GM23338 (cell line): ENCODE results near the gene RUSC2. TPM values are rescaled to one million over a fixed set of nuclear protein-coding genes. Genes with fewer than 3 reads are reported as not detected.

Experiments used
- ATAC-seq: fragments of 200-7000 bp; cut with Tn5 transposase; 3 replicates; pipeline ENCODE4 v1.9.1; 2020
- DNase-seq: peaks from one replicate; pipeline ENCODE4 v3.0.0-alpha.2; 2015; ENCODE audit warnings: low spot score
- H2AFZ ChIP-seq: fragments of 200-600 bp; sonication (generic); 2 replicates; pipeline ENCODE4 v1.8.0; 2016; ENCODE audit warnings: antibody characterized with exemption, mild to moderate bottlenecking, moderate library complexity
- H3F3A ChIP-seq: fragments of 200-600 bp; sonication (generic); replicated peaks from 2 replicates; pipeline ENCODE4 v1.8.0; 2017; ENCODE audit warnings: antibody characterized with exemption, mixed run types, low read depth
- H3K27ac ChIP-seq: fragments of 200-600 bp; sonication (generic); 2 replicates; pipeline ENCODE4 v1.6.1; 2016; ENCODE audit warnings: low read depth
- H3K27me3 ChIP-seq: fragments of 200-600 bp; sonication (generic); 2 replicates; pipeline ENCODE4 v1.8.0; 2016; ENCODE audit warnings: mild to moderate bottlenecking, mixed run types, moderate library complexity; ENCODE audit not compliant: insufficient read depth
- H3K36me3 ChIP-seq: fragments of 200-600 bp; sonication (generic); 2 replicates; pipeline ENCODE4 v1.8.0; 2016; ENCODE audit warnings: mild to moderate bottlenecking; ENCODE audit not compliant: insufficient read depth
- H3K4me1 ChIP-seq: fragments of 200-600 bp; sonication (generic); 2 replicates; pipeline ENCODE4 v1.8.0; 2016; ENCODE audit warnings: mild to moderate bottlenecking, moderate library complexity; ENCODE audit not compliant: insufficient read depth
- H3K4me2 ChIP-seq: fragments of 200-600 bp; sonication (generic); 2 replicates; pipeline ENCODE4 v1.7.1; 2017; ENCODE audit warnings: mixed run types
- H3K4me3 ChIP-seq: fragments of 200-600 bp; sonication (generic); 2 replicates; pipeline ENCODE4 v1.6.1; 2016; ENCODE audit warnings: mixed run types
- H3K79me2 ChIP-seq: fragments of 200-600 bp; sonication (generic); replicated peaks from 2 replicates; pipeline ENCODE4 v1.8.0; 2017; ENCODE audit warnings: mild to moderate bottlenecking; ENCODE audit not compliant: insufficient read depth
- H3K9me2 ChIP-seq: fragments of 200-600 bp; sonication (generic); 2 replicates; pipeline ENCODE4 v1.8.0; 2017; ENCODE audit not compliant: insufficient read depth
- H4K20me1 ChIP-seq: fragments of 200-600 bp; sonication (generic); replicated peaks from 2 replicates; pipeline ENCODE4 v1.8.0; 2017; ENCODE audit warnings: mild to moderate bottlenecking; ENCODE audit not compliant: insufficient read depth
- H3K27ac Mint-ChIP-seq: 2 replicates; pipeline ENCODE4 v1.8.0; 2020; ENCODE audit warnings: inconsistent platforms, mild to moderate bottlenecking, moderate library complexity, mixed read lengths
- H3K27me3 Mint-ChIP-seq: 3 replicates; pipeline ENCODE4 v1.8.0; 2022; ENCODE audit warnings: low read depth, mild to moderate bottlenecking, moderate library complexity, mixed read lengths, inconsistent platforms; ENCODE audit not compliant: insufficient read depth, poor library complexity
- H3K36me3 Mint-ChIP-seq: 3 replicates; pipeline ENCODE4 v1.8.0; 2021; ENCODE audit warnings: low read depth, mild to moderate bottlenecking, inconsistent platforms, moderate library complexity, mixed read lengths
- H3K4me1 Mint-ChIP-seq: 3 replicates; pipeline ENCODE4 v1.8.0; 2020; ENCODE audit warnings: mild to moderate bottlenecking, inconsistent platforms, mixed read lengths
- H3K4me3 Mint-ChIP-seq: 3 replicates; pipeline ENCODE4 v1.8.0; 2021; ENCODE audit warnings: moderate library complexity, mild to moderate bottlenecking, inconsistent platforms, mixed read lengths
- H3K9me3 Mint-ChIP-seq: 3 replicates; pipeline ENCODE4 v1.8.0; 2020; ENCODE audit warnings: moderate library complexity, mild to moderate bottlenecking, inconsistent platforms, mixed read lengths
- CREB1 ChIP-seq: fragments of 250-450 bp; sonication (Bioruptor Pico); IDR thresholded peaks from 2 replicates; pipeline ENCODE4 v1.5.0; 2020; ENCODE audit warnings: low read depth, mild to moderate bottlenecking, moderate library complexity
- CTCF ChIP-seq, 2 experiments: fragments of 200-600 bp in 1 of 2; sonication (generic) in 1 of 2; conservative IDR thresholded peaks; 2 replicates each; pipeline versions ENCODE4 v1.5.1 to v1.6.1; 2016 to 2017; ENCODE audit warnings: antibody characterized with exemption in 2 of 2, low read depth in 2 of 2, mild to moderate bottlenecking in 2 of 2, moderate library complexity in 1 of 2
- EZH2 ChIP-seq: fragments of 200-600 bp; sonication (generic); IDR thresholded peaks from one replicate; pipeline ENCODE4 v1.8.0; 2017; ENCODE audit warnings: antibody characterized with exemption, mild to moderate bottlenecking, low read depth; ENCODE audit not compliant: unreplicated experiment
- EZH2phosphoT487 ChIP-seq: fragments of 200-600 bp; sonication (generic); IDR thresholded peaks from one replicate; pipeline ENCODE4 v1.8.1; 2018; ENCODE audit warnings: antibody characterized with exemption; ENCODE audit not compliant: unreplicated experiment
- JUNB ChIP-seq: IDR thresholded peaks from one replicate; pipeline ENCODE4 v1.6.1; 2016; ENCODE audit warnings: antibody characterized with exemption; ENCODE audit not compliant: unreplicated experiment
- NANOG ChIP-seq: IDR thresholded peaks from 2 replicates; pipeline ENCODE4 v1.6.1; 2016; ENCODE audit warnings: antibody characterized with exemption, borderline replicate concordance
- POLR2AphosphoS5 ChIP-seq: IDR thresholded peaks from 2 replicates; pipeline ENCODE4 v1.6.1; 2016; ENCODE audit warnings: antibody characterized with exemption, low read depth
- STAT1 ChIP-seq: IDR thresholded peaks from one replicate; pipeline ENCODE4 v1.6.1; 2016; ENCODE audit warnings: antibody characterized with exemption; ENCODE audit not compliant: unreplicated experiment
- ZNF331 ChIP-seq: fragments of 250-450 bp; sonication (Bioruptor Pico); IDR thresholded peaks from 2 replicates; pipeline ENCODE4 v1.5.0; 2020; ENCODE audit warnings: low read depth, mild to moderate bottlenecking, moderate library complexity
- ZNF462 ChIP-seq: fragments of 250-450 bp; sonication (Bioruptor Pico); IDR thresholded peaks from 2 replicates; pipeline ENCODE4 v1.5.0; 2020; ENCODE audit warnings: mild to moderate bottlenecking, moderate library complexity
- polyA plus RNA-seq: library from polyadenylated mRNA; unstranded; fragments of >200 nt; fragmentation: Nextera tagmentation; extraction: Ambion mirVana; gene quantifications from 2 replicates; pipeline ENCODE4 v1.2.1, GENCODE V29; 2016
- total RNA-seq: library from RNA; depleted of rRNA; stranded (reverse); fragments of >200 nt; shearing (Covaris generic); gene quantifications from 2 replicates; pipeline ENCODE4 v1.2.3, GENCODE V29; 2014
- TF ChIP-seq, protein P1 (sequence below): IDR thresholded peaks from one replicate; pipeline ENCODE4 v1.6.1; 2018; ENCODE audit warnings: antibody characterized with exemption; ENCODE audit not compliant: unreplicated experiment
- TF ChIP-seq, protein P2 (sequence below): IDR thresholded peaks from 2 replicates; pipeline ENCODE4 v1.6.1; 2016; ENCODE audit warnings: antibody characterized with exemption

Gene RUSC2
- total and polyA plus RNA-seq, 2 experiments from 2014 or later = 3.0 to 8.2 TPM

DNA sequence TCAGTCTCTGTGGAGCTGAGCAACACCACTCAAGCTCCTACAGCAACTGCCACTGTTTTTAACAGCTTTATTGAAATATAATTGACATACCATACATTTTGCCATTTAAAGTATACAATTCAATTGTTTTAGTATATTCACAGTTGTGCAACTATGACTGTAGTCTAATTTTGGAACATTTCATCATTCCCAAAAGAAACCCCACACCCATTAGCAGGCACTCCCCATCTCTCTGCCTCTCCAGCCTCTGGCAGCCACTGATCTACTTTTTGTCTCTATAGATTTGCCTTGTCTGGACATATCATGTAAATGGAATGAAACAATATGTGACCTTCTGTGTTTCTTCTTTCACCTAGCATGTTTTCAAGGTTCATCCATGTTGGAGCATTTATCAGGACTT lies 43.5 kb downstream of the RUSC2 start:
- no peaks in the 10 kb centered on the region for H3K36me3 ChIP-seq
- Mint-ChIP-seq H3K4me3 (no peak overlapping the region), H3K36me3 (no peaks in the 10 kb centered on the region), H3K27ac (no peak overlapping the region), H3K27me3 (peaks cover 5% of the 10 kb centered on the region), H3K9me3 (no peaks in the 10 kb centered on the region), H3K4me1 (peaks cover 11% of the 10 kb centered on the region)
- H3K9me2 ChIP-seq = peaks cover 5% of the 10 kb centered on the region; the same call in 1 of the 2 replicates
- H3K27ac ChIP-seq = no peak overlapping the region
- H4K20me1 ChIP-seq = no peaks in the 10 kb centered on the region; the same call in 1 of the 2 replicates
- H3K79me2 ChIP-seq = no peaks in the 10 kb centered on the region
- DNase-seq = no peak
- H3K4me2 ChIP-seq = no peak overlapping the region
- no peak for ATAC-seq
- H3K27me3 ChIP-seq = no peaks in the 10 kb centered on the region
- no peak for TF ChIP-seq ZNF331 (CRISPR knock-in tag)
- no peak for TF ChIP-seq EZH2
- no peak for TF ChIP-seq STAT1
- no peak for TF ChIP-seq CTCF (conservative IDR thresholded peaks at IDR 0.05; ENCODE audit: low read depth in 2 of 2)
- no peak for TF ChIP-seq CREB1
- TF ChIP-seq, protein P1, sequence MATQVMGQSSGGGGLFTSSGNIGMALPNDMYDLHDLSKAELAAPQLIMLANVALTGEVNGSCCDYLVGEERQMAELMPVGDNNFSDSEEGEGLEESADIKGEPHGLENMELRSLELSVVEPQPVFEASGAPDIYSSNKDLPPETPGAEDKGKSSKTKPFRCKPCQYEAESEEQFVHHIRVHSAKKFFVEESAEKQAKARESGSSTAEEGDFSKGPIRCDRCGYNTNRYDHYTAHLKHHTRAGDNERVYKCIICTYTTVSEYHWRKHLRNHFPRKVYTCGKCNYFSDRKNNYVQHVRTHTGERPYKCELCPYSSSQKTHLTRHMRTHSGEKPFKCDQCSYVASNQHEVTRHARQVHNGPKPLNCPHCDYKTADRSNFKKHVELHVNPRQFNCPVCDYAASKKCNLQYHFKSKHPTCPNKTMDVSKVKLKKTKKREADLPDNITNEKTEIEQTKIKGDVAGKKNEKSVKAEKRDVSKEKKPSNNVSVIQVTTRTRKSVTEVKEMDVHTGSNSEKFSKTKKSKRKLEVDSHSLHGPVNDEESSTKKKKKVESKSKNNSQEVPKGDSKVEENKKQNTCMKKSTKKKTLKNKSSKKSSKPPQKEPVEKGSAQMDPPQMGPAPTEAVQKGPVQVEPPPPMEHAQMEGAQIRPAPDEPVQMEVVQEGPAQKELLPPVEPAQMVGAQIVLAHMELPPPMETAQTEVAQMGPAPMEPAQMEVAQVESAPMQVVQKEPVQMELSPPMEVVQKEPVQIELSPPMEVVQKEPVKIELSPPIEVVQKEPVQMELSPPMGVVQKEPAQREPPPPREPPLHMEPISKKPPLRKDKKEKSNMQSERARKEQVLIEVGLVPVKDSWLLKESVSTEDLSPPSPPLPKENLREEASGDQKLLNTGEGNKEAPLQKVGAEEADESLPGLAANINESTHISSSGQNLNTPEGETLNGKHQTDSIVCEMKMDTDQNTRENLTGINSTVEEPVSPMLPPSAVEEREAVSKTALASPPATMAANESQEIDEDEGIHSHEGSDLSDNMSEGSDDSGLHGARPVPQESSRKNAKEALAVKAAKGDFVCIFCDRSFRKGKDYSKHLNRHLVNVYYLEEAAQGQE = no peak
- TF ChIP-seq EZH2phosphoT487 = no peak
- TF ChIP-seq POLR2AphosphoS5 = no peak
- no peak for TF ChIP-seq NANOG
- no peak for TF ChIP-seq ZNF462 (CRISPR knock-in tag)
- TF ChIP-seq, protein P2, sequence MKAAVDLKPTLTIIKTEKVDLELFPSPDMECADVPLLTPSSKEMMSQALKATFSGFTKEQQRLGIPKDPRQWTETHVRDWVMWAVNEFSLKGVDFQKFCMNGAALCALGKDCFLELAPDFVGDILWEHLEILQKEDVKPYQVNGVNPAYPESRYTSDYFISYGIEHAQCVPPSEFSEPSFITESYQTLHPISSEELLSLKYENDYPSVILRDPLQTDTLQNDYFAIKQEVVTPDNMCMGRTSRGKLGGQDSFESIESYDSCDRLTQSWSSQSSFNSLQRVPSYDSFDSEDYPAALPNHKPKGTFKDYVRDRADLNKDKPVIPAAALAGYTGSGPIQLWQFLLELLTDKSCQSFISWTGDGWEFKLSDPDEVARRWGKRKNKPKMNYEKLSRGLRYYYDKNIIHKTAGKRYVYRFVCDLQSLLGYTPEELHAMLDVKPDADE = no peak
- no peak for TF ChIP-seq JUNB
- H3K4me3 ChIP-seq = no peak overlapping the region
- H2AFZ ChIP-seq = no peak overlapping the region
- peaks cover 12% of the 10 kb centered on the region for H3K4me1 ChIP-seq
- H3F3A ChIP-seq = no peaks in the 10 kb centered on the region
